IPS-11a (cell line): ENCODE measurements around the gene DNAJC15.
"Not testable (repeated sequence)": the region's sequence is repeated elsewhere in the genome, so short reads cannot be mapped to it uniquely, and the experiment has no call there.

Source experiments
- H3K4me3 ChIP-seq: one replicate; pipeline ENCODE4 v1.5.1; 2013; ENCODE audit warnings: low read depth, low read length, control low read depth

The DNAJC15 gene

GRCh38 chr13:43044720-43045301 is 21.4 kb downstream of the DNAJC15 start:
- H3K4me3 ChIP-seq, result no peak overlapping the region

GRCh38 chr13:43045302-43045773 is 22.0 kb downstream of the DNAJC15 start:
- H3K4me3 ChIP-seq, result not testable (repeated sequence)

GRCh38 chr13:43046259-43046658 is 22.9 kb downstream of the DNAJC15 start:
- H3K4me3 ChIP-seq, result no peak overlapping the region

GRCh38 chr13:43054803-43055802 is 31.7 kb downstream of the DNAJC15 start:
- no peak overlapping the region for H3K4me3 ChIP-seq

GRCh38 chr13:43057653-43058317 is 34.4 kb downstream of the DNAJC15 start:
- H3K4me3 ChIP-seq, result no peak overlapping the region

- H3K4me3 ChIP-seq, result no peak overlapping the region
Observed at GRCh38 chr13:43058318-43058674, 34.9 kb downstream of the DNAJC15 start.

GRCh38 chr13:43058831-43059230 is 35.4 kb downstream of the DNAJC15 start:
- no peak overlapping the region for H3K4me3 ChIP-seq

- H3K4me3 ChIP-seq, result not testable (repeated sequence)
Observed at GRCh38 chr13:43059779-43060178, 36.4 kb downstream of the DNAJC15 start.

GRCh38 chr13:43060806-43061205 is 37.4 kb downstream of the DNAJC15 start:
- not testable (repeated sequence) for H3K4me3 ChIP-seq

- no peak overlapping the region for H3K4me3 ChIP-seq
Observed at GRCh38 chr13:43061496-43062280, 38.3 kb downstream of the DNAJC15 start.

- no peak overlapping the region for H3K4me3 ChIP-seq
Observed at GRCh38 chr13:43071824-43072223, 48.4 kb downstream of the DNAJC15 start.

- H3K4me3 ChIP-seq, result no peak overlapping the region
Observed at GRCh38 chr13:43072394-43072793, 49.0 kb downstream of the DNAJC15 start.

GRCh38 chr13:43074824-43075510 is 51.6 kb downstream of the DNAJC15 start:
- H3K4me3 ChIP-seq, result no peak overlapping the region

- H3K4me3 ChIP-seq, result not testable (repeated sequence)
Observed at GRCh38 chr13:43075511-43075902, 52.1 kb downstream of the DNAJC15 start.

- no peak overlapping the region for H3K4me3 ChIP-seq
Observed at GRCh38 chr13:43077046-43077445, 53.7 kb downstream of the DNAJC15 start.

GRCh38 chr13:43077461-43077860 is 54.1 kb downstream of the DNAJC15 start:
- no peak overlapping the region for H3K4me3 ChIP-seq

- H3K4me3 ChIP-seq, result no peak overlapping the region
Observed at GRCh38 chr13:43077906-43078305, 54.5 kb downstream of the DNAJC15 start.

GRCh38 chr13:43078399-43078798 is 55.0 kb downstream of the DNAJC15 start:
- H3K4me3 ChIP-seq, result no peak overlapping the region

- no peak overlapping the region for H3K4me3 ChIP-seq
Observed at GRCh38 chr13:43079392-43079931, 56.1 kb downstream of the DNAJC15 start.

GRCh38 chr13:43080199-43080598 is 56.8 kb downstream of the DNAJC15 start:
- H3K4me3 ChIP-seq, result no peak overlapping the region
